Activated CD8-positive, alpha-beta memory T cell treated with anti-CD3 and anti-CD28 coated beads for 48 hours (primary cell): ENCODE measurements around the gene RHBDL3.
A peak's percentile ranks its signal among the peaks of the same experiment; 100 is the strongest.

Experiments used
- DNase-seq, 3 experiments: peaks; one replicate each; pipeline ENCODE4 v3.0.0-alpha.2; 2020; ENCODE audit warnings: low read depth in 2 of 3, low spot score in 2 of 3

The RHBDL3 gene

DNA sequence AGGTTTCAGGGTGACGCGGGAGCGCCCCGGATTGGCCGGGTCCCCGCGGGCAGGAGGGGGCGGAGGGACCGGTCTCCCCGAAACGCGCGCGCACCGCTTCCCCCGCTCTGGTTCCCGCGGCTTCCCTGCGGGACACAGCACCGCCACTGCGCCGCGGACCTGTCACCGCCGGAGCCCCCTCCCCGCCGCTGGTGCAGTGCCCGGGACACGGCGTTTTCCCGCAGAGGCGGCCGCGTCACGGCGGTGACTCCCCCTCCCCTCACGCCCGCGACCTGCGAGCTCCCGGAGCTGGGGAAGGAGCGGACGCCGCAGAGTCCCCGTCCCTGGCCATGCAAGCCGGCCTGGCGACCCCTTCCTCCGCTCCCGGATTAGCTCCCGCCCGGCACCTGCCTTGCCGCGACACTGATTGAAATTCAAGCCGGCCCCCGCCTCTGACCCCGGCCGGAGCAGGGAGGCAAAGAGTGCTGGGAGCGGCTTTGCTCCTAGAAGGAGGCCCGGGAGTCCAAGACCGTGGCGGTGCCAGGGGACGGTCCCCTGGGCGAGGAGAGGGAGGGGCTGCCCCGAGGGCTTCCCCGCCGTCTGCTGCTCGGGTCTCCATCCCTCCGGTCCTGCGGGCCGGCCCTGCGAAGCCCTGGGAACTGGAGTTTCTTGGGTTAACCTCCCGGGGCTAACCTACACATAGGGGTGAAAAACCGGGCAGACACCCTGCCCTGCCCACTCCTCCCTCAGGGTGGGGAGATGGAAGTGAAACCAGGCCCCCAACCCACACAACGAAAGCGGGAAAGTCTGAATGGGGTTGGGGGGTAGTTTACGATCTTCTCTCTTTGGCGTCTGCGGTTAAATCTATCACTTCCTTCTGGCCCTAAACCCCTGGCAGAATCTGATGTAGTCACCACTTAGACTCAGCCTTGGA is 1.0 kb downstream of the RHBDL3 start:
- peak in 1 of 3 experiments; percentile 20 for DNase-seq

DNA sequence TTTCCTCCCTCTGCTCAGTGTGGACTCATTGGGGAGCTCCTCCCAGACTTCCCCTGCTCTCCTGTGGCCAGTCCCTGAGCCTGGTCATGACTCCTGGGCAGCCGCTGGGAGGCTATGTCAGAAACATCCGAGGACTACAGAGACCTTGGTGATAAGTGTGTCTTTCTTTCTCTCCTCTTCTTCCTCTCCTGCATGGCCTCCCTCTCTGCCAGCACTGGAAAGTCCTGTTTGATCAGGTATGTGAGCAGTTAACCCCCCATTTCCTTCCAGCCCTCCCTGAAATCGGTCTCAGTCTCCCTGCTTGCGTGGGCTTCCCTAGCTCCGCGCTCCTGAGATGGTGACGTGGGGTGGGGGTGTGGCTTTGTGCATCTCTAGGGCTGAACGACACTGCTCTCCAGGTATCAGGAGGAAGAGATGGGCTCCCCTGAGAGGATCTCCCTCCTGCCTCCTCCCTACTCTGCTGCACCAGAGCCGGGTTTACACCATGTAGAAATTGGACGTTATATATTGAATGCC is 2.1 kb downstream of the RHBDL3 start:
- DNase-seq, result no peak

DNA sequence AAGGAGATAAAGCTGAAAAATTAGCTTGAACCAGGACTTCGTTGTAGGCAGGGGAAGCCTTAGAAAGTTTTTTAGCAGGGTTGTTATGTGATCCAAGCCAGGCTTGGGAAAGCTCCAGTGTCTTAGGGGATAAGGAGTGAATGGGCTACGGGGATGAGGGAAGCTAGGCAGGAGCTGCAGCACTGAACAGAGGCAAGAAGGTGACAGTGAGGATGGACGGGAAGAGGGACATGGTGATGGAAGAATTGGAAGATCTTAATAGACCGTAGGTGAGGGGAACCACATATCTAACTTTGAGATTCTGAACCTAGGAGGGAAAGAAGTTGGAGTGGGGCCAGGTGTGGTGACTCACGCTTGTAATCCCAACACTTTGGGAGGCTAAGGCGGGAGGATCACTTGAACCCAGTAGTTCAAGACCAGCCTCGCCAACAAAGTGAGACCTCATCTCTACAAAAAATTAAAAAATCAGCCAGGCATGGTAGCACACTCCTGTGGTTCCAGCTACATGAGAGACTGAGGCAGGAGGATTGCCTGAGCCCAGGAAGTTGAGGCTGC is 3.2 kb downstream of the RHBDL3 start:
- no peak for DNase-seq

DNA sequence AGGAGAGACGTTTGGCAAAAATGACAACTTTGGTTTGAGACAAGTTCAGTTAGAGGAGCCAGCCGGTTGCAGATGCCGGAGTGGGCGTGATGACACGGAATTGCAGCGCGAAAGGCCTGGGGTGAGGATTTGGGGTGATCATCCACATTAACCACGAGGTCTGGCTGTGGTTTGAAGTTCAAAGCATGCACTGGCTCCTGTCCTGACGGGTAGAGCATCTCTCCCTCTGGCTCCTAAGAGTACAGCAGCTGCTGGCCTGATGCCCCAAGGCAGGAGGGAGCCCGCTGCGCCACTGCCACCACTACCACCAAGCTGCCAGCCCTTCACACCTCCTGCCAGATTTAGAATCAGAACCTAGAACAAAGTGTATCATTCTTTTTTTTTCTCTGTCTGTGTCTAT is 3.7 kb downstream of the RHBDL3 start:
- no peak for DNase-seq

DNA sequence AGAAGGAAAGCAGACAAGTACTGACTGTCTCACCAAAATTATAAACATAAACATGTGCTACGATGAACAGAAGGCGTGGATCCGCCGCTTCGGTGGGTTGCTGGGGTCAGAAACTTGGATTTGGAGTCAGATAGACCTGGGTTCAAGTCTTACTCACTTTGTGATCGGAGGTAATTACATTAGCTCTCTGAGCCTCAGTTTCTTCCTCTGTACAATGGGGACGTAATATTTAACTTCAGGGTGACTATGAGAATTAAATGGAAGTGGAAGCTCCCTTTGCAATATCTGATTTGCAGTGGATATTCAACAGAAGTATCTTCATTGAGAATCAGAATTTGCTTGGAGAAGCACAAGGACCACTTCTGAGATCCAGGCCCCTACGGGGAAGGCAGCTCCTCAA is 6.2 kb downstream of the RHBDL3 start:
- no peak for DNase-seq

DNA sequence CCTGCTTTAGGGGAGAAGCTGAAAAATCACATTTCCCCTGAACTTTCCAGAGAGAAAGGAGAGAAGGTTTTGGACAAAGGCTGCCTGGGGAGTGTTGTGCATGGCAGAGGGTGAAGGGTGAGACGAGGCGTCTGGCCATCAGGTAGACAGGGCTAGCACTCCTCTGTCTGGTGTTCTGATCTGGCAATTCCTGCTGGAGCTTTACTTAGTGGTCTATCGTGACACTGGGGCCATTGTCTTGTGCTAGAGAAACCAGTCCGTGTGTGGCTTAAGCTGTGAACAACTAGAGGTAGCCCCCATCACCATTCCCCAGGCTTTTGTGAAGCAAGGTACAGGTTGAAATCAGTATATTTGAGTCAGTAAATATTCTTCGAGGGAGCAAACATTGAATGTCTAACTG is 8.5 kb downstream of the RHBDL3 start:
- no peak for DNase-seq

DNA sequence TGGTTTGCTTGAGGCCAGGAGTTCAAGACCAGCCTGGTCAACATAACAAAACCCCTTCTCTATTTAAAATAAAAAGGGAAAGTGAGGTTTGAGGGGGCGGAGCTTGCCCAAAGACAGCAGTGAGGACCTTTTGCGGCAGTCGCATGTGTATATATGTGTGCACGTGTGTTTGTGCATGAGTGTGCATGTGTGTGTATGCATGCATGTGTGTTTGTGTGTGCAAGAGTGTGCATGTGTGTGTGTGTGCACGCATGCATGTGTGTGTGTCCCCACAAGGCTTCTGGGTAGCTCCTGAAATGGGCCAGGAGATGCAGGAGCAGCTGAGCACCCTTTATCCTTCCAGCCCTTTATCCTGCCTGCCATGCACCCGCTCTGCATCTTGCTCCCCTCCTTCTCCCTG is 9.0 kb downstream of the RHBDL3 start:
- no peak for DNase-seq

DNA sequence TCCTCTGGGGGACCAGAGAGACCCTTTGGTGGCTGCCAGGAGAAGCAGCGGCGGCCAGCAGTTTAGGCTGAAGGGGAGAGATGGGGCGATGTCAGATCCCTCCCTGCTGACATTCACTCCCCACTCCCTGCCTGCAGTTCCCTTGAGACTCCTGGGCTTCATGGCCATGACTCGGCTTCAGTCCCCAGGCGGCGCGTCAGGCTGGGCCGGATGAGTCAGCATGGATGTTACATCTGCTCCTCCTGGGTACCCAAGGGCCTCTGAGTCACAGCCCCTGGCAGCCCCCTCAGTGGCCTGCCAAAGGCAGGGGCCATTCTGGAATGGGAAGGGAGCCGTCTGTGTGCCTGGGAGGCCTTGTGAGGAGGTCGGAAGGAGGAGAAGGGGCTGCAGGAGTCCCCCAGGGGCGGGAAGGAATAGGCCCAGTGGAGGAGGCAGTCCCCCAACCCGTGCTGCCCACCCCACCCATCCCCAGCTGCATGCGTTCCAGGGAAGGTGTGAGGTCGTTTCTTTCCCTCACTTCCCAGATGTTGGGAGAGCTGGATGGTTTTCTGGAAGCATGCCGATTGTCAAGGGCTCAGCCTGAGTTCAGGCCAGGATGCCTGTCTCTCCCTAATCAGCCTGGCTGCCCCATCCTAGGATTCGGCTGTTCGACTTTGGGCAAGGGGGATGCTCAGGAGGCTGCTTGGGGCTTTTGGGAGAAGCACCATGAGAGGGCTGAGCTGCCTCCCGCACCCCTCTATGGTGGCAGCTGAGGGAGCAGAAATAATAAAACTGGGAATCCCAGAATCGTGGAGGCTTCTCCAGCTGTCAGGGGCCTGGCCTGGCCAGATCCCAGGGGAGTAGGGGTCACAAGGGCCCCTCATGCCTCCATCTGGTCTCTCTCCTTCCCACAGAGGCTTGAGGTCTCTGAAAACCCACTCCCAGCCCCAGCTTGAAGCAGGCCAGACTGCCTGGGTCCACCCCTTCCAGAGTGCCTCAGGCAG is 9.7 kb downstream of the RHBDL3 start:
- no peak for DNase-seq

DNA sequence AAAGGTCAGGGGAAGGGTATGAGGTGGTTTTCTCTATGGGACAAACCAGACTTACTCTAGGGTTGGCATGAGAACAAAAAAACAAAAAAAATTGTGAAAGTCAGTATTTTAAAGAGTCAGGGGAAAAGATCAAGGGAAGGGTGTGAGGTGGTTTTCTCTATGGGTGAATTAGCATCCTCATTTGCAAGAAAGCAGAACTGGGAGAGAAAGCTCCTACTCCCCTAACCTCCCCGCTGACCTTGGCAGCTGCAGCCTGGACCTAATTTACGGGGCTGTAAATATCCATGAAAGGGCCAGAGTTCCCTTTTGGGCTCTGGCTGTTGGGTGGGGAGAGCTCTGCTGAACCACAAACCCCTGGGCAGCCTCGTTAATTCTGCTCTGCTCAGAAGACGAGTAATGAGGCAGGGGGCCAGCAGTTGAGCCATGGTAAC is 10.6 kb downstream of the RHBDL3 start:
- no peak for DNase-seq

DNA sequence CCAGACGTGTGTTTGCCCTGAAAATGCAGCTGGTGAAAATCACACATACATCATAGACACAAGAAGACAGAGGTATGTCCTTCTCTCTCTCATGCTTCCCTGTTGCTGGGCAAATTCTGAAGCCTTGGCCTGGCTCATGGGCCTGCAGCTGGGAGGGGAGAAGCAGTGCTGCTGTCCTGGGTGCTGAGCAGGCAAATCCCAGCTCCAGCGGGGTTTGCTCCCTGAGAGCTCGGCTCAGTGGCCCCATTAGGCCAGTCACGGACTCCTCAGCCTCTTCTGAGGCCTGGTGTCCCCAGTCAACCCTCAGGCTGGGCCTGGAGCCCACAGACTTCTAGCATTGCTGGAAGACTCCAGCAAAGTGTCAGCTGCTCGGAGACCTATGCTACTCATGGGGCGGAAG is 11.7 kb downstream of the RHBDL3 start:
- DNase-seq, result no peak

DNA sequence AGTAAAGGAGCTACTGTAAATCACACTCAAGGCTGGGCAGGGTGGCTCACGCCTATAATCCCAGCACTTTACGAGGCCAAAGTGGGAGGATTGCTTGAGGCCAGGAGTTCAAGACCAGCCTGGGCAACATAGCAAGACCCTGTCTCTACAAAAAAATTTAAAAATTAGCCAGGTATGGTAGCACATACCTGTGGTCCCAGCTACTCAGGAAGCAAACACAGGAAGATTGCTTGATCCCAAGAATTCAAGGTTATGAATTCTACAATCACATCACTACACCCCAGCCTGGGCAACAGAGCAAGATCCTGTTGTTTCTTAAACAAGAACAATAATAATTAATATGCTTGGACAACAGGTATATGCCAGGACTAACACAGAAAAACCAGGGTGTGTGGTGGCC is 13.2 kb downstream of the RHBDL3 start:
- no peak for DNase-seq

DNA sequence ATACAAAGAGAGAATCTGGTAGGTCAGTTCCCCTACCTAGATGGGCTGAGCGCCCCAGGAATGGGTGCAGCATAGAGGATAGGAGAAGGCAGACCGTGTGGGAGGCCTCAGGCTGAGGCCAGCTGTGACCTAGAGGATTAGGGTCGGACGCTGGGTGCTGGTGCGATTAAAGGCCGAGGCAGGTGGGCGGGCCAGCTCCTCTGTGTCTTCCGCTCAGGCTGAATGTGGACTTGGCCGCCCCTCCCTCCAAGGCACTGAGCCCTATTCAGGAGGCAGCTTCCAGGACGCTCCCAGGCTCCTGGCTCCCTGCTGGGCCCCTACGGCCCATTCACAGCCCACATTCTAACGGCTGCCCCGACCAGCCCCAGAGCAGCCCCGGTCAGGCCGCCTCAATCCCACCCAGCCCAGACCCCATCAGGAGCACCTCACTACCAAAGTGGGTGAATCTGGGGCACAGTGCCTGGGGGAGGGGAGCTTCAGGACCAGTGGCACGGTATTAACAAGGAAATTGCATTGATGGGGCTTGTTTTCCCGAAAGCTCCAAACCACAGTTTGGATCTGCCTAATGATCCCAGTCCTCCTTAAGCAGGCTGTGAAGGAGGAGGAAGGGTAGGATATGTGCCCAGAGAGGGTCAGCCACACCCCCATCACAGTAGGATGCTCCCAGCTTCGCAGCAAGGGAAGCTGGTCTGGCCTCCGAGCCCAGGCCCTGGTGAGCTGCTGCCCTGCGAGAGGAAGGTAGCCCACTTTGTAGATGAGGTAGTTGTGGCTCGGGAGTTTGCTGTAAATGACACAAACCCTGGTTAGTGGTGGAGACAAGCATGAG is 14.5 kb downstream of the RHBDL3 start:
- DNase-seq, result no peak

DNA sequence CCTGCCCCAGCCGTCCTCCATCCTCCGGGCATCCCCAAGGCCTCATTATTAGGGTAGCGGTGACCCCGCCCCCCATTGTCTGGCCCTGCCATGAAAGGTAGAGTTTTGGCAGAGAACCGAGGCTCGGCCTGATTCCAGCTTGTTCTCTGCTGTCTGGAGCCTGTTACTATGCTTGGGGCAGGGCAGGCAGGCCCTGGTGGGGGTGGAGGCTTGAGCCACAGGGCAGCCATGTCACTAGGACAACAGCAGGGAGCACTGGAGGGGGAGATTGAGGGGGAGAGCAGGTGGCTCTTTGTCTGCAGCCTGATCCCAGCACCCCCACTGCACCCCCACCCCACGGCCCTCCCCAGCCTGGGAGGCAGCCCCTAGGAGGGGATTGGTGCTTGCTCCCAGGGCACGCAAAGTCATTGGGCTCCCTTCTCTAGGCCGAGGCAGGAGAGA is 15.4 kb downstream of the RHBDL3 start:
- DNase-seq, result no peak

DNA sequence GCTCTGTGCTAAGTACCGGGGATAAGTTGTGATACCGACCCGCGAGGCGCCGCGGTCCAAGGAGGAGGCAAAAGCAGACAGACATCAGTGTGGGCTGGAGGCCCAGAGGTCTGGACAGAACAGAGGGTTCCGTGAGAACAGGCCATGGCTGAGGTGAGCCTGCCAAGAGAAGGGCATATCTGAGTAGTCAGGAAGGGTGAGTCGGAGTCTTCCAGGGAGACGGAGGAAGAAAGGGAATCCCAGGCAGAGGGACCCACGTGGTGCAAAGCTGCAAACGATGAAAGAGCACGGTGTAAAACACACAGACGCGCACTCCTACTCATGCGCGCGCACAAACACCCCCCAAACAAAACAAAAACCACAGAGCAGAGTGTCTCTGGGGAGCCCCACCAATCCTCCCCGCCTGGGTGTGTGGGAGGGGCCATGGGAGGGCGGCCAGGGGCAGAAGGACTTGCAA is 18.1 kb downstream of the RHBDL3 start:
- DNase-seq, result no peak

DNA sequence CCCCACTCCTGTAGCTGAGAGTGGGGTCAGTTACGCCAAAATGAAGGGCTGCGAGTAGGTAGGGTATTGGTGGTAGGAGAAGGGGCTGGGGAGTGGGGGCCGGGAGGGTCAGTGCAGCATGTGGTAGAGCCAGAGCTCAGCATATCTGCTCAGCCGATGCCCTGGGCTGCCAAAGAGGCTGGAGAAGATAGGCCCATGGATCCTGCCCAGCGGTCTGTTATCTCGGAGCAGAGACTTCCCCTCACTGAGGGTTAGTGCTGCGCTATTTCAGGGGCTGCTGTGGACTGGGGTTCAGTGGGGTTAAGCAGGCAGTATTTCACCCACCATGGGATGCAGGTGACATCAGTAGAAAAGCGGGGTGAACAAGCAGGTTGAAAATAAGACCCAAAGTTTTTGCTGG is 19.7 kb downstream of the RHBDL3 start:
- no peak for DNase-seq

DNA sequence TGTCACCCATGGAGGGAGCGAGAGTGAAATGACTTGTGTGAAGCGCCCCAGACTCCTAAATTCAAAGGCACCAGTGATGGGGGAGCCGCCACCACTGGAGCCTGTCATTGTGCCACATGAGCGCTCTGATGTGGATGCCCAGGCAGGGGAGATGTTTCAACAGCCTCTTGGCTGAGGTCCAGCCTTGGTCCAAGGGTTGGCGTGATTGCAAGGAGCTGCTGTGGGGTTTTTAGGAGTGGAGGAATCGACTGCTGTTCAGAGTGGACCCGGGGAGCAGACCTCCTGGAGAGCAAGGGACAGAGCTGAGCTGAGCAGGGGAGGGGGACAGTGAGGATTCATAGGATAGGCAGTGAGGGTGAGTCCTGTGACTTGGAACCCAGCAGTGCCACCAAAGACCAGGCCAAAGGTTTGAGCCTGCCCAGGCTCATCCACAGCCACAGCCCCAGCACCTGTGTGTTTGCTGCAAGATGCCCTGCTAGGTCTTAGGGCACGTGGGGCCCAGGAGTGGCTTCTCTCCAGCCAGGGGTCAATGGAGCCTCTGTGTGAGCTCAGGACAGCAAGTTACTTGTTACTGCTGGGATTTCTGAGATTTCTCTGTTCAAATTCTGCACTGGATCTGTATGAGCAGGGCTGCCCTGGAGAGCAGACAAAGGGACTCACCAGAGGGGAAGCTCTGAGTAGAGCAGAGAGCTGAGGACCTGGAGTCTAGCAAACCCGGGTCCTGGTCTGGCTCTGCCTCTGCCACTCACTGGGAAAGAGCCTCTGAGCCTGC is 20.3 kb downstream of the RHBDL3 start:
- DNase-seq, result no peak

DNA sequence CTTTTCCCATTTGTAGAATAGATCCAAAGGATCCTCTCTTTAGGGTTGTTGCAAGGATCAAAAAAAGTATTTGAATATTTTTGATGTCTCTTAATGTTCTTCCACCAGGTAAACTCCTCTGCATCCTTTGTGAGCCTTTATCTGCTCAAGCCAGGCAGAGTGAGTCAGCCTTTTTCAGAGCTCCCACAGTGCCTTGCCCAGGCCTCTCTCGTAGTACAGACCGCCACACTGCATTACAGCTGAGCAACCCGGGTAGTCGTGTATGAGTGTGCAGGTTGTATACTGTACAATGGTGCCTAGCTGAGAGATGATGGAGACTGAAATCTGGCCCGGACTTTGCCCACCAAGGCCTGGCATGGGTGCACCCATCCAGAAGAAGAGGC is 20.9 kb downstream of the RHBDL3 start:
- no peak for DNase-seq

DNA sequence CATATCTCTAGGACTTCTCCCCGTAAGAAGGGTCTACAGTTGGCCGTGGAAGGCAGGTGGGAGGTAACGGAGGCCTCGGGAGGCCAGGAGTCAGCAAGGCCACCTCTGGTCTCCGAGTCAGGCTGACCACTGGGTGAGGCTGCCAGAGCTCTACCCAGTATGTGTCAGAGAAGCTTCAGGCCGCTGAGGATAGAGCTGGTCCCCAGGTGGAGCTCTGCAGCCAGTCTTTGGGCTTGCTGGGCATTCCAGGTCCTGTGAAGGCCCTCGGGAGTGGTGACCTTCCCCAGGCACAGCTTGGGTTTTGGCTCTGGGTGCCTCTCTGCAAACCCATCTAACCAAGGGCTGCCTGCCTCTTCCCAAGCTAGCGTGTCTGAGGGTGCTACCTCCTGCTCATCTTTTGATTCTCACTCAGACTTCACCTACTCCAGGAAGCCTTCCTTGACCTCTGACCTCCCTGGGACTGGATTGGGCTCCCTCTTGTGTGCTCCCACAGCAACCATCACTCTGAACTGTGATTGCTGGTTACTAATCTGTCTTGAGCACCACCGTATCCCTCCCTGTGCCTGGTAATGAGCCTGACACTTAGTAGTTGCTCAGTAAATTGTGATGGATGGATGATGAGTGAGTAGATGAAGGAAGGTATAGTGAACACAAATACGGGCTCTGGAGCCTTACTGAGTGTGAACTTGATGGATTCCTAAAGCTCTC is 22.3 kb downstream of the RHBDL3 start:
- DNase-seq, result no peak

DNA sequence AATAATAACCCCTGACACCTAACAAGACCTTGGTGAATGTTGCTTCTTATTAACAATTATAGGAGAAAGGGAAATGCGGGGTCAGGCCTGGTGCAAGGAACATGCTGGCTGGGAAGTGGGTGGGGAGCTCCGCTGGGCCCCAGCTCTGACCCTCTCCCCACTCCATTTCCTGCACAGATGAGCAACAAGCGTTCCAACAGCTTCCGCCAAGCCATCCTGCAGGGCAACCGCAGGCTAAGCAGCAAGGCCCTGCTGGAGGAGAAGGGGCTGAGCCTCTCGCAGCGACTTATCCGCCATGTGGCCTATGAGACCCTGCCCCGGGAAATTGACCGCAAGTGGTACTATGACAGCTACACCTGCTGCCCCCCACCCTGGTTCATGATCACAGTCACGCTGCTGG is 23.0 kb downstream of the RHBDL3 start:
- no peak for DNase-seq
